ENCODE results near the gene TMEM120A.

GRCh38 chr7:75946207-75946855, 48.1 kb downstream of the TMEM120A start:
- TF ChIP-seq, protein P1, sequence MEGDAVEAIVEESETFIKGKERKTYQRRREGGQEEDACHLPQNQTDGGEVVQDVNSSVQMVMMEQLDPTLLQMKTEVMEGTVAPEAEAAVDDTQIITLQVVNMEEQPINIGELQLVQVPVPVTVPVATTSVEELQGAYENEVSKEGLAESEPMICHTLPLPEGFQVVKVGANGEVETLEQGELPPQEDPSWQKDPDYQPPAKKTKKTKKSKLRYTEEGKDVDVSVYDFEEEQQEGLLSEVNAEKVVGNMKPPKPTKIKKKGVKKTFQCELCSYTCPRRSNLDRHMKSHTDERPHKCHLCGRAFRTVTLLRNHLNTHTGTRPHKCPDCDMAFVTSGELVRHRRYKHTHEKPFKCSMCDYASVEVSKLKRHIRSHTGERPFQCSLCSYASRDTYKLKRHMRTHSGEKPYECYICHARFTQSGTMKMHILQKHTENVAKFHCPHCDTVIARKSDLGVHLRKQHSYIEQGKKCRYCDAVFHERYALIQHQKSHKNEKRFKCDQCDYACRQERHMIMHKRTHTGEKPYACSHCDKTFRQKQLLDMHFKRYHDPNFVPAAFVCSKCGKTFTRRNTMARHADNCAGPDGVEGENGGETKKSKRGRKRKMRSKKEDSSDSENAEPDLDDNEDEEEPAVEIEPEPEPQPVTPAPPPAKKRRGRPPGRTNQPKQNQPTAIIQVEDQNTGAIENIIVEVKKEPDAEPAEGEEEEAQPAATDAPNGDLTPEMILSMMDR (IDR thresholded peaks at IDR 0.05) = no peak
- no peak for TF ChIP-seq POLR2A (IDR thresholded peaks at IDR 0.05)

All from body of pancreas (tissue), 4 donors.